Left ventricle myocardium inferior (tissue), 1 donor: ENCODE measurements around the gene PCCA. TPM values are rescaled to one million over a fixed set of nuclear protein-coding genes. Genes with fewer than 3 reads are reported as not detected.

Experiments
- DNase-seq: peaks from one replicate; pipeline ENCODE4 v3.0.0-alpha.2; 2020
- H3K27ac ChIP-seq: fragments of 200-600 bp; replicated peaks from 2 replicates; pipeline ENCODE4 v1.8.0; 2021
- H3K27me3 ChIP-seq: fragments of 200-600 bp; 2 replicates; pipeline ENCODE4 v1.8.0; 2021; ENCODE audit warnings: low read depth
- H3K36me3 ChIP-seq: fragments of 200-600 bp; 2 replicates; pipeline ENCODE4 v1.8.0; 2021
- H3K4me1 ChIP-seq: fragments of 200-600 bp; 2 replicates; pipeline ENCODE4 v1.8.0; 2021
- H3K4me3 ChIP-seq: fragments of 200-600 bp; 2 replicates; pipeline ENCODE4 v1.8.0; 2021; ENCODE audit warnings: mild to moderate bottlenecking, moderate library complexity
- H3K9me3 ChIP-seq: fragments of 200-600 bp; replicated peaks from 2 replicates; pipeline ENCODE4 v1.8.0; 2021
- intact Hi-C: fragments of 100-400 bp; cut with micrococcal nuclease; formaldehyde crosslinking; loops from one replicate; pipeline ENCODE4 v1.11.0; 2022
- total RNA-seq: library from RNA; stranded (reverse); fragmentation: NEBNext Ultra II Directional; extraction: Animal tissue kit (Norgen Biotek cat#: 25700); gene quantifications from one replicate; pipeline ENCODE4 v1.2.1, GENCODE V29; 2021
- TF ChIP-seq, protein P1 (sequence below): fragments of 200-600 bp; IDR thresholded peaks from 2 replicates; pipeline ENCODE4 v1.8.0; 2021; ENCODE audit warnings: antibody characterized with exemption, mild to moderate bottlenecking, borderline replicate concordance
- donor health status: DM: no; HTN: yes; CAD: no; lungs with severe emphysema.

PCCA gene
- total RNA-seq, 1 donor from 2014 or later = 65.4 TPM

DNA sequence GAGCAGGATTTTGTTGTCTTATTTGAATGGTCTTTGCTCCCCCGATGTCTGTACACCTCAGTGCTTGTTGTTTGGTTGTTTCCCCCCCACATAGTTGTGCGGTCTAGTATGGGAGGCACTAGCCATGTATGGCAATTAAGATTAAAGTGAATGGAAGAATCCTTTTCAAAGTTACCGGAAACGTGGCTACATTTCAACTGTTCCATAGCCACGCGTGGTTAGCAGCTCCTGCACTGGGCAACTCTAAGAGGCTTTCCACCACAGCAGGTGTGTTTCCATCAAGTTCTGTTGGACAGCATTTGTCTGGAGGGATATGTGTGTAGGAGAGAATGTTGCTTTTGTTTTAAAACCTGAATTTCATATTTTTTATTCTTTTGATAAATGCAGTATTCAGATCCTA lies 252.4 kb downstream of the PCCA start:
- Histone ChIP-seq H3K4me1 (no peaks in the 10 kb centered on the region), H3K4me3 (no peak overlapping the region), H3K36me3 (peaks cover 32% of the 10 kb centered on the region), H3K27me3 (no peaks in the 10 kb centered on the region), H3K9me3 (peaks cover 11% of the 10 kb centered on the region), H3K27ac (no peak overlapping the region)
- DNase-seq = no peak
- intact Hi-C loops = no loop called here
- TF ChIP-seq, protein P1, sequence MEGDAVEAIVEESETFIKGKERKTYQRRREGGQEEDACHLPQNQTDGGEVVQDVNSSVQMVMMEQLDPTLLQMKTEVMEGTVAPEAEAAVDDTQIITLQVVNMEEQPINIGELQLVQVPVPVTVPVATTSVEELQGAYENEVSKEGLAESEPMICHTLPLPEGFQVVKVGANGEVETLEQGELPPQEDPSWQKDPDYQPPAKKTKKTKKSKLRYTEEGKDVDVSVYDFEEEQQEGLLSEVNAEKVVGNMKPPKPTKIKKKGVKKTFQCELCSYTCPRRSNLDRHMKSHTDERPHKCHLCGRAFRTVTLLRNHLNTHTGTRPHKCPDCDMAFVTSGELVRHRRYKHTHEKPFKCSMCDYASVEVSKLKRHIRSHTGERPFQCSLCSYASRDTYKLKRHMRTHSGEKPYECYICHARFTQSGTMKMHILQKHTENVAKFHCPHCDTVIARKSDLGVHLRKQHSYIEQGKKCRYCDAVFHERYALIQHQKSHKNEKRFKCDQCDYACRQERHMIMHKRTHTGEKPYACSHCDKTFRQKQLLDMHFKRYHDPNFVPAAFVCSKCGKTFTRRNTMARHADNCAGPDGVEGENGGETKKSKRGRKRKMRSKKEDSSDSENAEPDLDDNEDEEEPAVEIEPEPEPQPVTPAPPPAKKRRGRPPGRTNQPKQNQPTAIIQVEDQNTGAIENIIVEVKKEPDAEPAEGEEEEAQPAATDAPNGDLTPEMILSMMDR = no peak

DNA sequence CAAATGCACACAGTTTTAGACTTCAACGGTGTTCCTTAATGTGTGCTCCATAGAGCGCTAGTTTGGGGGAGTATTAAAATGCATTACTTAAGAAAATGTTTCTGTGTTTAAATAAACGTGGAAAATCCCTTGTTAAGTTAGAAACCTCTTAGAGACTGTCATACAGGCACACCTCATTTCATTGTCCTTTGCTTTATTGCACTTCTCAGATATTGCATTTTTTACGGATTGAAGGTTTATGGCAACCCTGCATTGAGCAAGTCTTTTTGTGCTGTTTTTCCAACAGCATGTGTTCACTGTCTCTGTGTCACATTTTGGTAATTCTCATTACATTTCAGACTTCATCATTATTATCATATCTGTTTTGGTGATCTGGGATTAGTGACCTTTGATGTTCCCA lies 255.7 kb downstream of the PCCA start:
- DNase-seq = no peak
- Histone ChIP-seq H3K27me3 (no peaks in the 10 kb centered on the region), H3K36me3 (peaks cover 30% of the 10 kb centered on the region), H3K4me3 (no peak overlapping the region), H3K27ac (no peak overlapping the region), H3K4me1 (peaks cover 5% of the 10 kb centered on the region), H3K9me3 (peaks cover 11% of the 10 kb centered on the region)
- TF ChIP-seq, protein P1 = no peak
- intact Hi-C loops = no loop called here

DNA sequence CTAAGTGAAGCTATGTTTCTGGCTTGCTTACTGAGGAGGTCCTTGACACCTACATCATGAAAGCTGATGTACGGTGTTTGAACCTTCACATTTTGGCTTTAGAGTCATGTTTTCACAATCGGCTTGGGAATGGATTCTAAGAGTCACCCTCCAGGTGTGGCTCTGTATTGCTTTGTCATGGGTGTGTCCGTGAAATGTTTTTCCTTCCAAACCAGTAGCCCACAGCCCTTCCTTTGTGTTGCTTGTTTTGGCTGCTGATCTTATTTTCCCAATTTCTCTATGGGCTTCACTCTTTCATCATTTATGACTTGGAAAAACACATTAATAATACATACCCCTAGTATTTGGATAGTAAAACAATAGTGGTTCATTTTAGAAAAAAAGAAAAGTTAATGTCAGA lies 259.1 kb downstream of the PCCA start:
- intact Hi-C loops = no loop called here
- TF ChIP-seq, protein P1 = no peak
- DNase-seq = no peak
- Histone ChIP-seq H3K27me3 (no peaks in the 10 kb centered on the region), H3K9me3 (peaks cover 11% of the 10 kb centered on the region), H3K27ac (no peak overlapping the region), H3K36me3 (peaks cover 15% of the 10 kb centered on the region), H3K4me3 (no peak overlapping the region), H3K4me1 (peaks cover 5% of the 10 kb centered on the region)

DNA sequence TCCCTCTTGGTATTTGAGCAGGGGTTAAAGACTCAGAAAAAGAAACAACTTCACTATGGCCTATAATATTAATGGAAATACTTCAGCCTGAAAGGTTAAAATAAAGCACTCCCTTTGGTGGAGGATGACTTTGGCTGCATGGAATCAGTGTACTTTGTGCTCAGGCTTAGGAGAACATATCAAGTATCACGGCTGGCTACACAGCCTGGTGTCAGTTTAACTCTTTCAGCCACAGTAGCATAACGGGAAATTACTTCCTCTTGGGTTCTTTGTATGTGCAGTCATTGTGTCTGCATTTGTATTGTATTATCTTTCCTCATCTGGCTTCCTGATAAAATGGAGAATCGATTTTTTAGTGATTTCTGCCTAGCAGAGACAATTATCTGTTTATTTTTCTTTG lies 260.7 kb downstream of the PCCA start:
- no peak for DNase-seq
- intact Hi-C loops = no loop called here
- H3K36me3 ChIP-seq = peaks cover 8% of the 10 kb centered on the region
- H3K4me3 ChIP-seq = no peak overlapping the region
- peaks cover 11% of the 10 kb centered on the region for H3K9me3 ChIP-seq
- peaks cover 5% of the 10 kb centered on the region for H3K4me1 ChIP-seq
- no peaks in the 10 kb centered on the region for H3K27me3 ChIP-seq
- TF ChIP-seq, protein P1 = no peak
- H3K27ac ChIP-seq = no peak overlapping the region

DNA sequence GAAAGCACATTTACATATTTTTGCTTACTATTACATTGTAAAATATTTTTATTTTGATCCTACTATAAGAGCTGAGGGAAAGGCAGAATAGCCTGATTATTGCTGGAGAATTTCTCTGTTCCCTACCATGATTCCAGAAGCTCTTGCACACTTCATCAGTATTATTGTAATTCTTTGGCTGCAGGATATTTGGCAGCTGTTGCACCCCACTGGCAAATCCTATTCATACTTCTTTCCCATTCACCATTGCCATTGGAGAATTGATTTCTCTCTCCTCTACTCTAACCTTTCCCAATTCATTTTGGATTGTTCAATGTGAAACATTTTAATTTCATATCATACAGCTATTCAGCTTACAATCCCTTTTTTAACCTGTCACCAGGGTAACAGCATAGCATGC lies 261.7 kb downstream of the PCCA start:
- peaks cover 5% of the 10 kb centered on the region for H3K4me1 ChIP-seq
- TF ChIP-seq, protein P1 = no peak
- no peak overlapping the region for H3K27ac ChIP-seq
- intact Hi-C loops = no loop called here
- H3K9me3 ChIP-seq = peaks cover 5% of the 10 kb centered on the region
- no peaks in the 10 kb centered on the region for H3K27me3 ChIP-seq
- H3K4me3 ChIP-seq = no peak overlapping the region
- no peak for DNase-seq
- H3K36me3 ChIP-seq = peaks cover 1% of the 10 kb centered on the region

DNA sequence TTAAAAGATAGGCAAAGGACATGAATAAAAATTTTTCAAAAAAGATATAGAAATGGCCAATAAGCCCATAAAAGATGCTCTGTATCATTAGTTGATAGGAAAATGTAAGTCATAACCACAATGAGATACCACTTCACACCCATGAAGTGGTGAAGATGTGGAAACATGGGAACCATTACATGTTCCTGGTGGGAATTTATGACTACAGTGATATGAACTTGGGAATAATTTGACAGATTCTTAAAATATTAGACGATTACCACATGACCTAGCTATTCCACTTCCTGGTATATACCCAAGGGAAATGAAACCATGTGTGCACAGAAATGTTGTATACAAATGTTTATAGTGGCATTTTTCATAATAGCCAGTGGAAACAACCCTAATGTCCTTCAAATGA lies 267.5 kb downstream of the PCCA start:
- intact Hi-C loops = no loop called here
- H3K27ac ChIP-seq = no peak overlapping the region
- no peak overlapping the region for H3K4me3 ChIP-seq
- no peaks in the 10 kb centered on the region for H3K4me1 ChIP-seq
- no peaks in the 10 kb centered on the region for H3K27me3 ChIP-seq
- H3K36me3 ChIP-seq = no peaks in the 10 kb centered on the region
- no peak for DNase-seq
- no peaks in the 10 kb centered on the region for H3K9me3 ChIP-seq
- TF ChIP-seq, protein P1 = no peak
